B cell (primary cell): ENCODE results near the gene IL1RAPL1. TPM values are rescaled to one million over a fixed set of nuclear protein-coding genes. Genes with fewer than 3 reads are reported as not detected.

Experiments used
- ATAC-seq: fragments of 200-7000 bp; cut with Tn5 transposase; one replicate; pipeline ENCODE4 v1.10.0; 2021; ENCODE audit warnings: low read depth, mild to moderate bottlenecking, moderate number of reproducible peaks, moderate library complexity
- CTCF ChIA-PET: fragments of 350-600 bp; sonication (Branson Sonifier 250); formaldehyde crosslinking; loops from one replicate; lab custom pipeline; 2021; ENCODE audit warnings: antibody characterized with exemption, inconsistent platforms; lab: Charles Lee
- POLR2A ChIA-PET: fragments of 350-600 bp; sonication (Branson Sonifier 250); formaldehyde crosslinking; loops from one replicate; lab custom pipeline; 2021; ENCODE audit warnings: antibody characterized with exemption; lab: Charles Lee
- DNase-seq: peaks from one replicate; pipeline ENCODE4 v3.0.0; 2013
- H2AFZ ChIP-seq: 2 replicates; pipeline ENCODE4 v1.6.1; 2012; ENCODE audit warnings: mild to moderate bottlenecking, low read depth, low read length; ENCODE audit not compliant: insufficient read depth, poor library complexity, severe bottlenecking
- H3K27ac ChIP-seq, 2 donors: 1 replicate in 1 of 2; 2 replicates in 1 of 2; pipeline ENCODE4 v1.5.1; 2012 to 2013; ENCODE audit warnings: low read length in 2 of 2, mild to moderate bottlenecking in 2 of 2, moderate library complexity in 1 of 2
- H3K27me3 ChIP-seq, 4 experiments: fragments of 200-600 bp in 1 of 4; sonication (generic) in 1 of 4; replicated peaks in 1 of 4; 1 replicate in 2 of 4; 2 replicates in 2 of 4; pipeline versions ENCODE4 v1.6.1 to v1.7.0; 2013 to 2016; ENCODE audit warnings: low read length in 3 of 4, mild to moderate bottlenecking in 2 of 4, mixed read lengths in 1 of 4, moderate library complexity in 1 of 4; ENCODE audit not compliant: insufficient read depth in 4 of 4, control insufficient read depth in 3 of 4; ENCODE audit errors: control extremely low read depth in 1 of 4
- H3K36me3 ChIP-seq, 2 experiments: replicated peaks in 1 of 2; 1 replicate in 1 of 2; 2 replicates in 1 of 2; pipeline versions ENCODE4 v1.6.1 to v1.7.1; 2013; ENCODE audit warnings: low read length in 1 of 2; ENCODE audit not compliant: insufficient read depth in 2 of 2, control insufficient read depth in 1 of 2; ENCODE audit errors: control extremely low read depth in 1 of 2, extremely low read depth in 1 of 2
- H3K4me1 ChIP-seq, 2 donors: fragments of 200-600 bp in 1 of 2; sonication (generic) in 1 of 2; 1 replicate in 1 of 2; 2 replicates in 1 of 2; pipeline versions ENCODE4 v1.5.1 to v1.6.1; 2013 to 2017; ENCODE audit warnings: low read length in 2 of 2; ENCODE audit not compliant: control insufficient read depth in 2 of 2, insufficient read depth in 2 of 2
- H3K4me2 ChIP-seq: replicated peaks from 2 replicates; pipeline ENCODE3; 2012; ENCODE audit warnings: mild to moderate bottlenecking, low read depth, low read length; ENCODE audit not compliant: poor library complexity, severe bottlenecking
- H3K4me3 ChIP-seq, 5 experiments: fragments of 200-600 bp in 1 of 5; sonication (generic) in 1 of 5; 1 replicate in 3 of 5; 2 replicates in 2 of 5; pipeline versions ENCODE4 v1.5.1 to v1.7.0; 2011 to 2016; ENCODE audit warnings: low read length in 4 of 5, mild to moderate bottlenecking in 4 of 5, low read depth in 2 of 5, control low read depth in 1 of 5, moderate library complexity in 1 of 5; ENCODE audit not compliant: insufficient read depth in 1 of 5; ENCODE audit errors: control extremely low read depth in 1 of 5, extremely low read depth in 1 of 5
- H3K79me2 ChIP-seq: fragments of 200-600 bp; sonication (generic); one replicate; pipeline ENCODE4 v1.6.0; 2016; ENCODE audit warnings: low read length; ENCODE audit not compliant: control insufficient read depth, insufficient read depth
- H3K9ac ChIP-seq: fragments of 200-600 bp; sonication (generic); 2 replicates; pipeline ENCODE4 v1.6.1; 2017; ENCODE audit warnings: mild to moderate bottlenecking, low read length, moderate library complexity
- H3K9me3 ChIP-seq, 3 donors: one replicate each; pipeline versions ENCODE4 v1.6.1 to v1.7.1; 2013; ENCODE audit warnings: low read length in 2 of 3; ENCODE audit not compliant: control insufficient read depth in 2 of 3, insufficient read depth in 1 of 3; ENCODE audit errors: control extremely low read depth in 1 of 3
- H4K20me1 ChIP-seq: 2 replicates; pipeline ENCODE4 v1.6.0; 2012; ENCODE audit warnings: mild to moderate bottlenecking, low read length; ENCODE audit not compliant: insufficient read depth, control insufficient read depth, poor library complexity, severe bottlenecking
- H3K27ac Mint-ChIP-seq: one replicate; pipeline ENCODE4 v1.8.0; 2021; ENCODE audit warnings: mixed read lengths
- H3K27me3 Mint-ChIP-seq: one replicate; pipeline ENCODE4 v1.8.0; 2021; ENCODE audit warnings: mixed read lengths
- H3K4me1 Mint-ChIP-seq: one replicate; pipeline ENCODE4 v1.8.0; 2021; ENCODE audit warnings: mixed read lengths
- H3K4me3 Mint-ChIP-seq: one replicate; pipeline ENCODE4 v1.8.0; 2021; ENCODE audit warnings: mixed read lengths
- H3K9me3 Mint-ChIP-seq: one replicate; pipeline ENCODE4 v1.8.0; 2022; ENCODE audit warnings: mixed read lengths; ENCODE audit not compliant: insufficient read depth
- EZH2 ChIP-seq: IDR thresholded peaks from 2 replicates; pipeline ENCODE4 v1.6.1; 2012; ENCODE audit warnings: borderline replicate concordance, low read depth, mild to moderate bottlenecking, moderate library complexity, low read length; ENCODE audit not compliant: insufficient read depth, poor library complexity, severe bottlenecking
- WGBS: methylation state at CpG from one replicate; pipeline ENCODE4 v1.1.5; 2013; ENCODE audit warnings: missing lambda C conversion rate; ENCODE audit not compliant: insufficient coverage; 5-methylcytosine and 5-hydroxymethylcytosine counted together
- intact Hi-C: fragments of 100-400 bp; cut with micrococcal nuclease; formaldehyde crosslinking; loops from one replicate; pipeline ENCODE4 v1.10.0; 2022
- polyA plus RNA-seq: library from polyadenylated mRNA; depleted of rRNA; stranded (reverse); fragments of >200 nt; gene quantifications from 2 replicates; pipeline ENCODE4 v1.2.3, GENCODE V29; 2012
- total RNA-seq, 2 donors: library from RNA; stranded (reverse); fragments of 120-200 nt in 1 of 2; gene quantifications; 1 replicate in 1 of 2; 2 replicates in 1 of 2; pipeline versions ENCODE4 v1.2.3 to v1.2.4, GENCODE V29; 2013 to 2022
- TF ChIP-seq, protein P1 (sequence below): fragments of 200-600 bp; IDR thresholded peaks from one replicate; pipeline ENCODE4 v1.8.0; 2022; ENCODE audit warnings: antibody characterized with exemption, mild to moderate bottlenecking

The IL1RAPL1 gene
- total and polyA plus RNA-seq, 2 donors (not counting 1 experiment from before 2014, with no cell fraction given), result not detected

DNA sequence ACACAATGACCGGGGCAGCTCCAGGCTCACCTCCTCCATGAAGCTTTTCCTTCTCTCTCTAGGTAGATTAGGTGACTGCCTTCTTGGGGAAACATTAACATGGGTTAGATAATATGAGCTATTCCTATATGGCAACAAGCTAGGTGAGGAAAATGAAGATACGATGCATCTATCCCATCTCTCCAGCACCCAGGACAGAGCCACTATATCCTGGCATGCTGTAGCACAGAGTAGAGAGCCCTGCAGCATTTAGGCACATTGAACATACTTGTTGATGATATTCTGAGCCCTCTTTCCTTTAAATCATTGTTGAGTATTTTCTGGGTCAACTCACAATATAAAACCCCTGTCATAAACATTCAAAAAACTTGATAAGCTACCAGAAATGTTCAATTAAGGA, 1133.9 kb downstream of the IL1RAPL1 start:
- POLR2A ChIA-PET, result no interaction called here
- H3K79me2 ChIP-seq, result no peaks in the 10 kb centered on the region
- H3K27ac Mint-ChIP-seq, result no peak overlapping the region

DNA sequence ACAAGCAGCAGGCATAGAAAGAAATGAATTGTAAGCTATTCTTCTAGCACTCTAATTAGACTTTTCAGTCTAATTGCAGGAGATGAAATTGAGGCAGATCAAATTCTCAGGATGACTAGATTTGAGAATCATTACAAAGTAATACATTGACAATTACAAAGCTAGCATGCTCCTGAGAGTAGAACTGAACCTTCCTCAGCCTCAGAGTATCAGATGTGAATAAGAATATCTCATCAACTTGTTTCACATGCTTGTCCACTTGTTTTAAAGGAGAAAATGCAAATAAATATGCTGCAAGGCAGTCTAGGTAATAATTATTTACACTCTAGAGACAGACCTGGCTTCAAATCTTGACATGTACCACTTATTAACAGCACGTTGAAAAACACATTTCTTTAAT, 1137.1 kb downstream of the IL1RAPL1 start:
- no peak overlapping the region for H3K27ac Mint-ChIP-seq
- WGBS, result no CpG with 5 or more reads among the region's 1 CpG
- no peak overlapping the region for H3K4me2 ChIP-seq

More for the DNA sequence above, 1133.9 kb downstream of the IL1RAPL1 start:
- Histone ChIP-seq H2AFZ (no peak overlapping the region), H4K20me1 (no peaks in the 10 kb centered on the region), H3K9ac (no peak overlapping the region), H3K4me3 (no peak overlapping the region), H3K4me2 (no peak overlapping the region), H3K27me3 (no peaks in the 10 kb centered on the region), H3K4me1 (no peaks in the 10 kb centered on the region), H3K9me3 (no peaks in the 10 kb centered on the region), H3K36me3 (no peaks in the 10 kb centered on the region), H3K27ac (no peak overlapping the region)
- DNase-seq (no peak), ATAC-seq (no peak)
- Mint-ChIP-seq H3K27me3 (no peaks in the 10 kb centered on the region), H3K9me3 (no peaks in the 10 kb centered on the region), H3K4me1 (no peaks in the 10 kb centered on the region), H3K4me3 (no peak overlapping the region)
- WGBS, result no CpG with 5 or more reads among the region's 2 CpGs
- intact Hi-C loops, result no loop called here
- CTCF ChIA-PET, result no interaction called here
- TF ChIP-seq, protein P1, sequence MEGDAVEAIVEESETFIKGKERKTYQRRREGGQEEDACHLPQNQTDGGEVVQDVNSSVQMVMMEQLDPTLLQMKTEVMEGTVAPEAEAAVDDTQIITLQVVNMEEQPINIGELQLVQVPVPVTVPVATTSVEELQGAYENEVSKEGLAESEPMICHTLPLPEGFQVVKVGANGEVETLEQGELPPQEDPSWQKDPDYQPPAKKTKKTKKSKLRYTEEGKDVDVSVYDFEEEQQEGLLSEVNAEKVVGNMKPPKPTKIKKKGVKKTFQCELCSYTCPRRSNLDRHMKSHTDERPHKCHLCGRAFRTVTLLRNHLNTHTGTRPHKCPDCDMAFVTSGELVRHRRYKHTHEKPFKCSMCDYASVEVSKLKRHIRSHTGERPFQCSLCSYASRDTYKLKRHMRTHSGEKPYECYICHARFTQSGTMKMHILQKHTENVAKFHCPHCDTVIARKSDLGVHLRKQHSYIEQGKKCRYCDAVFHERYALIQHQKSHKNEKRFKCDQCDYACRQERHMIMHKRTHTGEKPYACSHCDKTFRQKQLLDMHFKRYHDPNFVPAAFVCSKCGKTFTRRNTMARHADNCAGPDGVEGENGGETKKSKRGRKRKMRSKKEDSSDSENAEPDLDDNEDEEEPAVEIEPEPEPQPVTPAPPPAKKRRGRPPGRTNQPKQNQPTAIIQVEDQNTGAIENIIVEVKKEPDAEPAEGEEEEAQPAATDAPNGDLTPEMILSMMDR, result no peak
- no peak for TF ChIP-seq EZH2

More for the DNA sequence above, 1137.1 kb downstream of the IL1RAPL1 start:
- H3K27ac ChIP-seq, result no peak overlapping the region
- no peaks in the 10 kb centered on the region for H3K79me2 ChIP-seq
- intact Hi-C loops, result no loop called here
- ChIA-PET CTCF (no interaction called here), POLR2A (no interaction called here)
- no peak overlapping the region for H2AFZ ChIP-seq
- no peak overlapping the region for H3K4me3 ChIP-seq
- DNase-seq (no peak), ATAC-seq (no peak)
- H3K27me3 ChIP-seq, result no peaks in the 10 kb centered on the region
- no peaks in the 10 kb centered on the region for H3K4me1 ChIP-seq
- H3K9me3 Mint-ChIP-seq, result no peaks in the 10 kb centered on the region
- TF ChIP-seq, protein P1, result no peak
- TF ChIP-seq EZH2, result no peak
- no peaks in the 10 kb centered on the region for H3K9me3 ChIP-seq
- no peaks in the 10 kb centered on the region for H3K27me3 Mint-ChIP-seq
- H3K4me3 Mint-ChIP-seq, result no peak overlapping the region
- H3K4me1 Mint-ChIP-seq, result no peaks in the 10 kb centered on the region
- H3K36me3 ChIP-seq, result no peaks in the 10 kb centered on the region
- no peaks in the 10 kb centered on the region for H4K20me1 ChIP-seq
- no peak overlapping the region for H3K9ac ChIP-seq
